Activated CD4-positive, alpha-beta T cell treated with anti-CD3 and anti-CD28 coated beads, Interleukin-2, amount 50 U/mL, for 48 hours (primary cell): ENCODE results near the gene PEX6.

Source experiments
- DNase-seq, 2 experiments: peaks; one replicate each; pipeline ENCODE4 v3.0.0-alpha.2; 2020

The PEX6 gene

GRCh38 chr6:42928986-42929820, 49.8 kb downstream of the PEX6 start, which contains the start of gene CNPY3:
Gene CNPY3, plus strand, starts transcription at chr6:42929480. Its CDS starts 91 bp downstream, at chr6:42929571.
- DNase-seq = peak; percentile 94 to 96

- no peak for DNase-seq
Observed at GRCh38 chr6:42925248-42925857, 53.6 kb downstream of the PEX6 start.

DNA sequence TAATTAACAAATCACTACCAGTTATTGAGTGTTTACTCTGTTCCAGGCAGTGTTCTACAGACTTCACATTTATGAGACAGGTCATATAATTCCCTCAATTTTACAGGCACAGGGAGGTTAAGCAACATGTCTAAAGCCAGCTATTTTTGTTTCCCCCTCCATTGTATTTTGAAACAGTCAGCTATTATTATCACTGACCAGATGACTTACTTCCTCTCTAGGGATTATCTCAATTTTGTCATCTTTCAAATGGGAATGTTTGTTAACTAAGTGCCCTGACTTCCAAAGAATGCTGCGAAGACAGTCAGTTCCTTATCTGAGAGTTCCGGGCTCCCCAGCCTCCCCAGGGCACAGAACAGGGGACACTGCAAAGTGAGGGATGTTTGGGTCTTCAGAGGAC, 55.3 kb downstream of the PEX6 start:
- no peak for DNase-seq

DNA sequence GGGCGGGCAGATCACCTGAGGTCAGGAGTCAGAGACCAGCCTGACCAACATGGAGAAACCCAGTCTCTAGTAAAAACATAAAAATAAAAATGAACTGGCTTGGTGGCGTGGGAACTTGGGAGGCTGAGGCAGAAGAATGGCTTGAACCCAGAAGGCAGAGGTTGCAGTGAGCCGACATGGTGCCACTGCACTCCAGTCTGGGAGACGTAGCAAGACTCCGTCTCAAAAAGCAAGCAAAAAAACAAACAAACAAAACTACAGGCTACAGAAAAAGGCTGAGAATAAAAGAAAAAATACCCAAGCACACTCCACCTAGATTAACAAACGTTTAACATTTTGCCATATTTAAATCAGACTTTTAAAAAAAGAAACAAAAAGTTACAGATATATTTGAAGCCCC, 57.2 kb downstream of the PEX6 start:
- DNase-seq = no peak

DNA sequence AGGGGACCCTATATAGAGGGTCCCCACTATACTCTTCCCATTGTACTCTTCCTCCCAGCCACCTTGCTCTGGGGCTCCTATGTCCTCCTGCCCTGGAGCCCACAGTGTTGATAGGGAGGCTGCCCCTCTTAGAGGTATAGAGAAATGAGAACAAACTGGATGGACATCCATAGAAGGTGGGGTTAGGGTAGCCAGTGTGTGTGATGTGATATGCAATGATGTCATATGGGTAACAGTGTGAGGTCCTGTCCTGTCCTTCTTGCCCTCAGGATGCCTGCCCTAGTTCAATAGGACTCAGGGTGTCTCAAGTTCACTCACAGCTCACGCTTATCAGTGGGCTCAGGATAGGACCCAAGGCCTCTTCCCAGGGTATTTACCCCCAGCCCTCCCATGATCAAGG, 62.7 kb downstream of the PEX6 start:
- DNase-seq = no peak

GRCh38 chr6:42915732-42916131, 63.2 kb downstream of the PEX6 start, which contains the start of gene PTCRA:
Gene PTCRA, plus strand, starts transcription at chr6:42916053. Its CDS starts 17 bp downstream, at chr6:42916070.
- DNase-seq = no peak

GRCh38 chr6:42914546-42914945, 64.4 kb downstream of the PEX6 start:
- no peak for DNase-seq
